NCI-H2227 (cell line): Measurements from ENCODE around the gene GH1.
A peak's percentile ranks its signal among the peaks of the same experiment; 100 is the strongest.
"Not testable (repeated sequence)": the region's sequence is repeated elsewhere in the genome, so short reads cannot be mapped to it uniquely, and the experiment has no call there.

ENCODE experiments used
- DNase-seq: peaks from one replicate; lab custom pipeline; 2025; ENCODE audit not compliant: unreplicated experiment; lab: John Stamatoyannopoulos, UW

The GH1 gene

DNA sequence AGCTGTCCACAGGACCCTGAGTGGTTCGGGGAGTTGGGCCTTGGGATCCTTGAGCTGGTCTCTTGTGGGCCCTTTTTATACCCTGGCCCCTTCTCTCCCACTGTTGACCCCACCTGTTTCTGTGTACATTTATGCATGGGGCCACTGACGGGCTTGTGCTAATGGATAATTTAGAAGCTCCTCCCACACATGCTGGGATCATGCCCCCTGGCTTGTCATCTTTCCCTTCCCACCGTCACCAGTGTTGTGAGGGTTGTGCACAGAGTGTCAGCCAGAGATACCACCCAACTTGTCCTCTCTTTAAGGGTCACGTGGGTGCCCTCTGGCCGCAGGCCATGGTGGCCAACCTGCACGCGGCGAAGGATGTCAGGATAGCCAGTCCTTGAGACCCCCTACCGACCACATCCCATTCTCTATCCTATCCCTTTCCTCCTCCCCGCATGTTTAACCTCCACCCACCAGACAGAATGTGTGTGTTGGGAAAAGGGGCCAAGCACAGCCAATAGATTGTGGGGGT lies at the start of gene GH1:
GH1 (minus strand) TSS at position 51 of the 517 bp plus-strand sequence. CDS start 63 bp downstream, outside the sequence.
- DNase-seq = not testable (repeated sequence)

DNA sequence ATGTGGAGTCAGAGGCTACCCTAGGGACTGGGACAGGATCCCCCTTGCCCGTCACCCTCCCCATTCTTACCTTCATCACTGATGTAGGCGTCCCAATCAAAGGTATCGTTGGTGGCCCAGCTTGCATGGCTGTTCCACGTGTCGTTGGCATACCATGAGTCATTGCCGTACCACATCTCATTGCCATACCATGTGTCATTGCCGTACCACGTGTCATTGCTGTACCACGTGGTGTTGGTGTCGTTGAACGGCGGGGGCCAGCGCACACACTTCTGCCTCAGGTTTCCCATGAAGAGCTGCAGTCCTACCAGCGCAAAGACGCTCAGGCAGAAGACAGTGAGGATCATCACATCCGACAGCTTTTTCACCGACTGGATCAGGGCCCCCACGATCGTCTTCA lies 49.3 kb upstream of the GH1 start:
- DNase-seq = no peak

DNA sequence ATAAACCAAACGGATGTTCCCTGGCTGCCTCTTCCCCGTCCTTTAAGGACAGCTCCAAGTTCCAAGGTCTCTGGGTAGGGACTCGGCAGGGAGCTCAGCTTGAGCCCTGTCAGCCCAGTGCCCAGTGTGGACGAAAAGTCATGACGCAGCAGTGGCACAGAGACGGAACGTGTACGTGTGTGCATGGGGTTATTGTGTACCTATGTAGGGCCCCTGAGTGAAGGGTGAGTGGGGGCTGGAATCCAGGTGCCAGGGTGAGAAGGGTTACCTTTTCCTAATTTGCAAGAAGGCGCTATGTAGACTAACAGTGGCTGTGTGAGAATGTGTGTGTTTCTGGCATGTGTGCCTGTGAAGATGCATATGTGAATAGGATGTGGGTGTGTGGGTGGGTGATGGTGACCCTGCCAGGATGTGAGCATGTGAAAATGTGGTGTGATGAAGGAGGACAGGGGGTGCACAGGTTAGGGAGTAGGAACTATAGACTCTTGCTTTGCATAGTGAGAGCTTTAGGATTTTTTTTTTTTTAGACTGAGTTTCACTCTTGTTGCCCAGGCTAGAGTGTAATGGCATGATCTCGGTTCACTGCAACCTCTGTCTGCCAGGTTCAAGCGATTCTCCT lies 48.1 kb upstream of the GH1 start:
- DNase-seq = no peak

DNA sequence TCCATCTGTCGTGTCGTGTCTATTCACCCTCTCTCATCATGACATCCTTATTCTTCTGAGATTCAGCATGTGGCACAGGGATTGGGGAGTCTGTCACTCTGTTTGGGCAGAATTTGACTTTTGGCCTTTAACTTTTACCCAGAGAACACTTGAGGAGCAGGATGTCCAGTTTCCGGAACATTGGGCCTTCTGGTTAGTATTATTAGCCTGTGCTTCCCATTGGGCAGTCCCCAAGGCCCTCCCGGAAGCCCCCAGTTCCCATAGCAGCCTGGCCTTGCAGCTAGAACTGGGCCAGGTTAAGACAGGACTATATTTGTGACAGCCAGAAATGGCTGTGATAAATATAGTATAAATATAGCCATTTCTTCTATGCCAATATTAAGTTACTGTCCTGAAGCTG lies 44.5 kb upstream of the GH1 start:
- DNase-seq = no peak

DNA sequence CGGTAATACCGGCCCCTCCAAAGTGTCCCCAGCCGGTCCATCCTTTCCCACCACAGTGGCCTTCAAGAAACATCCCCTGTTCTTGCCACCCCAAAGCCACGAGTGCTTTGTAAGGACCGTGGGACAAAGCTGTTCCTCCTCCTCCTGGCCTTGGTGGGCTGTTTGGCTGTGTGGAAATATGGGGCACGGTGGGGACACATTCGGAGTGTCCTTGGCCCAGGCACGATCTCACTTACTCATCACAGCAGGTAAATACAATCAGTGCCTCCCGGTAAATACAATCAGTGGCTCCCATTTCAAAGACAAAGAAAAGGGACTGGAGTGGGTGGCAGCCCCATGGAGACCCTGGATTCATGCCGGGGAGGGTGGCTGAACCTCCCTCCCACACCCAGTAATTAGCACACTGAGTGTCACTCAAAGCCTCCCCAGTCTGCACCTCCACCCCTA lies 43.7 kb upstream of the GH1 start:
- DNase-seq = no peak

DNA sequence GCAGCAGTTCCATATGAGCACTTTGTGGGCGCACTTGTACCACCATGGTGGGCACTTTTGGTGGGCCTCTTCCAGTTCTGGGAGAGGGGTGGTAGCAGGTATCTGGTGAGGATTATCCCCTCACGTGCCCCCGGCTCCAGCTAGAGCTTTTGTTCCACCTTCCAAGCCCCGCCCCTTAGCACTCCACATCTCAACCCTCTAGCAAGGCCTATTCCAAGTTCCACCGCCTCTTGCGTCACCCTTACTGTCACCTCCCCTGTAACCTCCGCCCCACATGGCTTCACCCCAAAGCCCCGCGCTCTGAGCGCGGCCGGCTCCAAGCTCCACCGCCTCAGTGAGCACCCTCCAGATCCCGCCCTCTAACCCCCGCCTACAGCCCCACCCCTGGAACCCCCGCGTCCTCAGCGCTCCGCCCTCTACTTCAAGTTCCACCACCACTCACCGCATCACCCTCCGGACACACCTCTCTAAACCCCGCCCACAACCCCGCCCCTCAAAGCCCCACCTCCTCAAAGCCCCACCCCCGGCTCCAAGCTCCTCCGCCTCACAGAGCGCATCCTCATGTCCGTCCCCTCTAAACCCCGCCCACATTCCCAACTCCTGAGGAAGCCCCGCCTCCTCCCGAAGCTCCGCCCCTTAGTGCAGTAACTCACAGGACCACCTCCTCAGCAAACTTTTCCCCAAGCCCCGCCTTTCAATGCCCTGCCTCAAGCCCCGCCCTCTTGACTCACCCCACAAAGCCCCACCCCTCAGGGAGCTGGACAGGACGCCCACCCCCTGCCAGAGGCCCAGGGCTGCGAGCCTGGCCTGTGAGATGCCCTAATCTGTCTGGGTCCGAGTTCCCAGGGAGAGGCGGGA lies 42.9 kb upstream of the GH1 start:
- no peak for DNase-seq

DNA sequence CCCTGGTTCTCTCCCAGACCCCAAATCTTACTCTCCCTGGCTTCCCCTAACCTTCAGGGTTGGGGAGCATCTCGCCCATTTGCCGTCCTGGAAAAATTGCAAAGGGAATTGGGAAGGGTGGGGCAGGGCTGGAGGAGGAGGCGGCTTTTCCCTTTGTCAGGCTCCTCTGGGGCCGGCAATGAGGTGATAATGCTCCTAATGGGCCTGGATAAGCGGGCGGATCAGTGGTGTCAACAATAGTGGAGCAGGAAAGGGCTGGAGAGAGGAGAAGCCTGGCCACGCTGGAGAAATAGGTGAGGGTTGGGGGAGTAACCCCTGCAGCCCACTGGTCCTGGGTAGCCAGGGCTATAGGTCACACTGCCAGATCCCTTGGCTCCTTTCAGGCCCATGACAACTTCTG lies 41.8 kb upstream of the GH1 start:
- DNase-seq = no peak

DNA sequence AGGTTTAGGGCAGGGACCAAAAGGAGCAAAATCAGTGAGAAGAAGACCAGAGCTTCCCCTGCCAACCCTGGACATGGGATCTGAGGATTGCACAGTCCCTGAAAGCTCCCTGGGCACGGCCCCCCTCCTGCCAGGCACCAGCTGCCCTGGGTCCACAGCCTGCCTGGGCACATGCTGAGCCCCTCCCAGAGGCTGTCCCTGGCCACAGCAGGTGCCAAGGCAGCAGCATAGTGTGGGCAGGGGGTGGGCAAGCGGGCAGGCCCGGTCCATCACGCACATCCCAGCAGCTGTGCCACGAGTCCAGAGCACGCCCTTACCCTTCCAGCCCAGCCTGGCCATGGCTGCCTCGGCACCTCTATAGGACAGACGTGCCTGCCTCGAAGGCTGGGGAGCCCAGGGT lies 41.4 kb upstream of the GH1 start:
- DNase-seq = no peak

DNA sequence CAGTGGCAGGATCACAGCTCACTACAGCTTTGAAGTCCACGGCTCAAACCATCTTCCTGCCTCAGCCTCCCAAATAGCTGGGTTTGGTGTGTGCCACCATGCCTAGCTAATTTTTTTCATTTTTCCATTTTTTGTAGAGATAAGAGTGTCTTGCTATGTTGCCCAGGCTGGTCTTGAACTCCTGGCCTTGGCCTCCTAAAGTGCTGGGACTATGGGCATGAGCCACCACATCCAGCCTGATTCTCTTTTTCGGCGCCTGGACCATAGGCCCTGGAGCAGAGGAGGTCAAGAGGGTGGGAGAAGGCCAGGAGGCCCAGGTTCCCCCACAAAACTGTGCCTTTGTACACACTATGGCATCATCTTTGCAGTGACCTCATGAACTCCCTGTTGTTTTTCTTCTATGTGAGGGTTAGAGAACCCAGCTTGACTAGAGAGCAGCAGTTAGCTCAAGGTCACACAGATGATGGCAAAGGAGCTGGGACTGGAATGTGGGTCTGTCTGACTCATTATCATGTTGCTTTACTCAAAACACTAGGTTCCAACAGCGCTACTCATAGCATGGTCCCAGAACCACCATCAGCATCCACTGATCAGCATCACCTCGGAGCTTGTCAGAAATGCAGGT lies 37.8 kb upstream of the GH1 start:
- DNase-seq = no peak

DNA sequence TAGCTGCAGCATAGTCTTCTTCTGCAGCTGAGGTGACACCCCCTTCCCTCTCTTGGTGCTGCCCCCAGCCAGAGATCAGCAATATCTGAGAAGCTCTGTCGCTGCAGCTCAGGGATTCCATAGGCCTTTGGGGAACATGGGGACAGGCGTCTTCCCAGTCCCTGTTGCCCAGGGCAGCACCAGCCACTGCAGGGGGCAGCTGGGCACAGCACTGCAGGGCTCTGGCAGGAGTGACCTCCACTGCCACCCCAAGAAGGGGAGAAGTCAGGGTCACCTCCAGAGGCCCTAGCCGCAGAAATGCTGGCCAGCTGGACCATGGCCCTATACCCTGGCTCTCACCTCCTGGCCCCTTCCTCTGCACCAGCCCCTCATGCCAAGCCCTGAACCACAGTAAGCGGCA lies 37.2 kb upstream of the GH1 start:
- no peak for DNase-seq

DNA sequence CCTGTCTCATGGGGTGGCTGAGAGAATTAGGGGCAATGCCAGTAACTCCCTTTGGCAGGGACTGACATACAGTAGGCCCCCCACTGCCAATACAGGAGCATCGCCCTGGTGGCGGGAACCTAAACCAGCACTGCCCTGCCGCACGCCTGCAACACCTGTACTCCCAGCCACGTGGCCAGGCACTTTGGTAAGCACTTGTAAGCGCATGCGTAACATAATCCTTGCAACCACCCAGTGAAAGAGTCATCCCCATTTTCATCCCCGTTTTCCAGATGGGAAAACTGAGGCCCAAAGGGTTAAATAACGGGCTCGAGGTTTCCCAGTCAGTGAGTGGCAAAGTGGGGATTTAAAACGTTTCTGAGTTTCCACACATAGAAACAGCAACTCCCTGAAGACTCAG lies 36.6 kb upstream of the GH1 start:
- DNase-seq = no peak

DNA sequence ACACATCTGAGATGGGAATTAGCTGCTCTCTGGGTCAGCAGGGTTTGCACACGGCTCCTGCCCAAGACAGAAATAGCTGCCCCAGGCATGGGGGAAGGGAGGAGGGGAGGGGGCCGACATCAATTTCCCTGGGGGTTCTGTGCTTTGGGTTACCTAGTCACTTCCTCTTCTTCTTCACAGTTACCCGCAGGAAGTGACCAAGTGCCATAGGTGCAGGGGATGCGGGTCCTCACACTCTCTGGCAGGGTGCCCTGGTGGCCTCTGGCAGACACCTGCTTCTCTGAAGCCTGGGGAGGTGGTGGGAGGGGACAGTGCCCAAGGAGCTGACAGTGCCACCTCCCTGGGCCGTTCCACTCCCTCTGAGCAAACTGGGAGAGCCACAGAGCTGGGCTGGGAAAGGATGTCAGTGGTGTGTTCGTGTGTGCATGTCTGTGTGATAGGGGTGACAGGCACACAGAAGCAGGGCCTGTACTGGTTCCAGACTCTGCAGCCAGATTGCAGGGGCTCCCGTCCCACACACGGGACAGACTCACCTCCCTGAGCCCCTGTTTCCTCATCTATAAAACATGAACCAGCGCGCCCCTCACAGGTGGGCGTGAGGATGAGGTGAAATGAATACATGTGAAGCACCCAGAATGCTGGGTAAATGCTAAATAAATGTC lies 35.9 kb upstream of the GH1 start:
- DNase-seq = no peak

DNA sequence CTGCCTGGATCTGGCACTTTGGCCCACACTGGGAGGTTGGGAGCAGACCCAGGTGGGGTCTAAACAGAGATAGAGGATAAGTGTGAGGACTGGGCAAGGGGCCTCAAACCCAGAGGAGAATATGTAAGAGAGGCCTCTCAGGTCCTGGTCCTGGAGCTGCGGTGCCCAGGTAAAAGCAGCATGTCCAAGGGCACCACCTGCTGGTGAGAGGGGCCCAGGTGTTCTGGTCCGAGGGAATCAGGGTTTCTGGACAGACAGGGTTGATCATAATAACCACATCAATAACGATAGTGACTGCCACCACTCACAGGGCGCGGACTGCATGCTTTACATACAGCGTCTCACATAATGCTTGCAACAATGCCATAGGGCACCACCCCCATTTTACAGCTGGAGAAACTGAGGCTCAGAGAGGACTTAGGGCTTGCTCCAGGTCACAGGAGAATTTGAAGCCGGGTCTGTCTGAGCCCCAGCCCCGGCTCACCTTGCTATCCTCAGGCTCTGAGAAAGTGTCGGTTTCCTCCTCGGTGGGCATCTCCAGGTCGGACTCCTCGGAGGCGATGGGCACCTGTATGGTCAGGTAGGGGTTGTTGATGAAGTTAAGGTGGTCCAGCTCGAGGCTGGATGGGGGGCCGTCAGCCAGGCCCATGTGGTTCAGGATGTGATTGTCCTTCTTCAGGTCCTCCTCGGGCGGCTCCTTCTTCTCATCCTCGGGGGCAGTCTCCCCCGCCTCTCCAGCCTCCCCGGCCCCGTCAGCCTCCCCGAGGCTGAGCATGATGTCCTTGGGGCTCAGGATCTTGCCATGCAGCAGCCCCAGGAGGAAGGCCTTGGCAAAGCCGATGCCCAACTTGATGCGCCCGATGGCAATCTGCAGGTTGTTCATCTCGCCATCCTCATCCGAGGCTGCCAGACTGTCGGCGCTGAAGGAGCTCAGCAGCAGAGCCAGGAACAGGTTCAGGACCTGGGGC lies 32.6 kb upstream of the GH1 start:
- DNase-seq = no peak

DNA sequence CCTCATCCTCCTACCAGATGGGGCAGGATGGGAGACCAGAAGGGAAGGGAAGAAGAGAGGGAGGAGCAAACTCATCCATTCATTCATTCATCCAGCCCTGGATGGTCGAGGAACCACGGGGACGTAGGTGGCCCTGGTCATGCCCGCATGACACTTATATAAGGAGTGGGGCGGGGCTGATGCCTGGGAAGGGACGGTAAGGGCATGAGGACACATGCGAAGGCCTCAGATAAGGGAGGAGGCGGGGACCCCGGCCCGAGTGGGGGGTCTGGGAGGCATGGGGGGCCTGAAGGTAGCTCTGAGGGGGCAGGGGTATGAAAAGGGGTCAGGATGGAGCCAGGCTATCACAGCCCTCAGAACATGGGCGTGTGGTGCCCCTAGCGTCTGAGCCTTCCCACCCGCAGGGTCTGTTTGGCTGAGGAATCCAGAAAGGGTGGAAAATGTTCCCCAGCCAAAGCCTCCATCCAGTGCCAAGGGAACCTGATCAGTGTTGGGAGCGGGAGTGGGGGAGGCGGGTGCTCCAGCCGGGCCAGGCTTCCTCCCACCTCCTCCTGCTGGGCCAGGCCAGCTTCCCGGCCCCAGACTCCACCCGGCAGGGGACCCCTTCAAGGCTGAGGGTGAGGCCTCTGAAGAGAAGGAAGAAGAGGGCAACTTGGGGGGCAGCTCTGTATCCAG lies 31.1 kb upstream of the GH1 start:
- no peak for DNase-seq

DNA sequence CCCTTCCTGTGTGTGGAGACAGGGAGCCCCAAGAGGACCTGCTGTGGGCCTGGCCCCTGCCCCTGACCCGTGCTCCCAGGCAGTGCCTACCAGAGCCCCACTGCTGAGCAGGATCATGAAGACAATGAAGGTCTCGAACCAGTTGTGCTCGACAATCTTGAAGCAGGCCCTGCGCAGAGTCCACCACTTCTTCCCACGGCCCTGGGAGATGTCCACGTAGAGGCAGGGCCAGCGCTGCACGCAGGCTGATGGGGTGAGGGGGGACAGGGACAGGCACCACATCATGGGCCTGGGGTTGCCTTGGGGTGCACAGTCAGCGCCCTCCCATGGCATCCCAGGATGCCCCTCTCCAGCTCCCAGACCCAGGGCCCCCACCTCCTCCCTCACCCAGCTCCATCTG lies 29.9 kb upstream of the GH1 start:
- no peak for DNase-seq

DNA sequence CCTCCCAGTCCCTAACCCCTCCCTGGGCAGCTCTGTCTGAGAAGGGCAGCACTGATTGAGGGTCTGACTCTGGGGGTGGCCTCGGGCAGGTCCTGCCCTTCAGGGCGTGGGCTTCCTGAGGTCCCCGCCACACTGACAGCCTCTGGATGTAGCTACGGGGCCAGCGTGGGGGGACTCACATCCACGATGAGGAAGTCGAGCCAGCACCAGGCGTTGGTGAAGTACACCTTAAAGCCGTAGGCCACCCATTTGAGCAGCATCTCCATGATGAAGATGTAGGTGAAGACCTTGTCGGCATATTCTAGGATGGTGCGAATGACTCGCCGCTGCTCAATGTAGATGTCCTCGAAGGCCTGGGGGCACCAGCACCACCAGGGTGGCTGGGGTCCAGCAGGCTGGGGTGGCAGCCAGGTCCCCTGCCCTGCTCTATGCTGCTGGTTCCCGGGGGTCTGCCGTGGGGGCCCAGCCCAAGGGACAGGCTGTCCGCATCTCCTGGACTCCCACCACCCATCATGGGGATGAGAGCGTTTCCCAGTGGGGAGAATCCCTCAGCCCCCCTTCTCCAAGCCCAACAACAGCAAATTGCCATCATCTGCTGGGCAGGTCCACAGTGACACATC lies 29.2 kb upstream of the GH1 start:
- DNase-seq = no peak

DNA sequence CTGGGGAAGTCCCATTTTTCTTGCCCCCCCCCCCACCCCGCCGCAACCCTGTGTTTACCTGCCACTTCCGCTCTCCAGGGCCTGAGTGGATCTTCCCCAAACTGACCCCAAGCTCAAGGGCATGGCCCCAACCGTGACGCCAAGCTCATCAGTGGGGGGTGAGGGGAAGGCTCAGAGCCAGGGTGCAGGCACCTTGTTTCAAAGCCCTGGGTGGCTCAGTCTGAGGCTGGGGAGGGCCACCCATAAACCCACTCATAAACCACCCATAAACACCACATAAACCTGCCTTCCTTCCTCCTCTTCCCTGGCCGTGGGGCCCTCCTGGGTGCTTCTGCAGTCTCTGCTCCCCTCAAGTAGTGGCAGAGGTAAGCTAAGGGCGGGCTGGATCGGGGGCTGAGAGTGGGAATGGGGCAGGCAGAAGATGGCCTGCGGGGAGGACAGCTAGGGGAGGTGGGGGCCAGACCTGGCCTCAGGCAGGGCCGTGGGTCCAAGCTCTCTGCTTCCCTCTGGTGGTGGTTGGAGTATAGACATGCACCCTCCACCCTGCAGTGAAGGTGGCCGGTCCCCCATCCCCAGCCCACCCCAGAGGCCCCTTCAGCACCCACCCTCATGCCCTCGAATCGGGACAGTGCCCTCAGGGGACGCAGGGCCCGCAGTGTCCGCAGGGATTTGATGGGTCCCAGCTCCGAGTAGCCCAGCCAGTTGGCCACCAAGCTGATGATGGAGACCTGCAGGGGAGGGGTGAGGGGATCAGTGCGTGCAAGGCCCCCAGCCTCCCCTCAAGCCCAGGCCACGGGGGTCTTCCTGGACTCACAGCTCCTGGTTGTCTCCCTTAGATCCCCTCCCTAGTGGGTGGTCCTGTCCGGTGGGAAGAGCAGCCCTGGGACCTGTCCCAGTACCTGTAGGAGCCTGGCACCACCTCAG lies 28.1 kb upstream of the GH1 start:
- peak; percentile 51 for DNase-seq

DNA sequence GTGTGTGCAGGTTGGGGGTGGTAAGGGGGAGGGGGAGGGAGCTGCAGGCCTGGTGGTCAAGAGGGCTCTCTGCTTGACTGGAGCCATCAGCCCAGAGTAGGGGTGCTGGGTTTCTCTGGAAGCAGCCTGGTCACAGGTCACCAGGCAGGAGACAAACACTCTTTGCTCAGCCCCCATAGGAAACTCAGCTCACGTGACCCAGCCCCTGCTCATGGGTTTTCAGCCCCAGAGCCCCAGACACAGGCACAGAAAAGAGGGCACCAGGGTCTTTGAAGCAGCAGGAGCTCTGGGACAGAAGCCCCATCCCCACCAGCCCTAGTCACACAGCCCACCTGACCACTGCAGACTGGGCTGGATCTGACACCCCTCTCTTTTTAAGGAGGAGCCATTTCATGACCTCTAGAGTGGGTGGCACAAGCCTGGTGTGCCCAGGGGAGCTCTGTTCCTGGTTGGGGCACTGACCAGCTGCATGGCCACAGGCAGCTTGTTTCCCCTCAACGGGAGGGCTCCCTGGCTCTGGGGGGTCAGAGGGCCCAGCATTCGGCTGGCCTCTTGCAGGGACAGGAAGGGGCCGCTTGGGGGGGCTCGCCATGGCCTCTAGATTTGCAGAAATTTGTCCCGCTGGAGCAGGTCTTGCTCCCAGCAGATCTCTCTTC lies 27.3 kb upstream of the GH1 start:
- no peak for DNase-seq
